Measurements from ENCODE around the gene CLDN15.

GRCh38 chr7:101243646-101244374 is 6.2 kb upstream of the CLDN15 start:
- no peak for TF ChIP-seq CTCF (conservative IDR thresholded peaks at IDR 0.05; ENCODE audit: low read length)
- no peak for TF ChIP-seq EZH2phosphoT487 (IDR thresholded peaks at IDR 0.05; ENCODE audit: borderline replicate concordance, low read depth, low read length)

Measured in OCI-LY7 (cell line).